IMR-90 (cell line): ENCODE data around the gene FOXO1. TPM values are rescaled to one million over a fixed set of nuclear protein-coding genes. Genes with fewer than 3 reads are reported as not detected.

Experiments
- ATAC-seq: fragments of 200-7000 bp; cut with Tn5 transposase; 2 replicates; pipeline ENCODE4 v1.9.1; 2020; ENCODE audit warnings: low read depth, mild to moderate bottlenecking, moderate library complexity
- BruUV-seq: library from RNA; stranded (reverse); fragments of 400-500 nt; replicated peaks from 2 replicates; lab custom pipeline; 2021; lab: Mats Ljungman, UMichigan
- CTCF ChIA-PET: fragments of 300-600 bp; formaldehyde crosslinking; extraction: SDS; loops from one replicate; lab custom pipeline; 2021; ENCODE audit warnings: antibody characterized with exemption; lab: Yijun Ruan, JAX
- POLR2A ChIA-PET: fragments of 300-600 bp; sonication (Branson Sonifier 250); formaldehyde crosslinking; loops from one replicate; lab custom pipeline; 2022; ENCODE audit warnings: antibody characterized with exemption; ENCODE audit not compliant: unreplicated experiment; lab: Charles Lee
- DNase-seq: peaks from one replicate; pipeline ENCODE4 v3.0.0; 2013
- H2AFZ ChIP-seq: replicated peaks from 2 replicates; pipeline ENCODE3; 2013; ENCODE audit warnings: low read length, mild to moderate bottlenecking; ENCODE audit not compliant: poor library complexity
- H2AK5ac ChIP-seq: 2 replicates; pipeline ENCODE4 v1.6.1; 2013; ENCODE audit warnings: low read depth, low read length, inconsistent platforms
- H2AK9ac ChIP-seq: replicated peaks from 2 replicates; pipeline ENCODE3; 2013; ENCODE audit warnings: mild to moderate bottlenecking, low read depth, low read length, moderate library complexity; ENCODE audit not compliant: poor library complexity
- H2BK120ac ChIP-seq: 2 replicates; pipeline ENCODE4 v1.6.1; 2013; ENCODE audit warnings: low read depth, low read length, inconsistent platforms
- H2BK15ac ChIP-seq: 3 replicates; pipeline ENCODE4 v1.6.1; 2013; ENCODE audit warnings: low read depth, low read length, inconsistent platforms
- H2BK20ac ChIP-seq: 2 replicates; pipeline ENCODE4 v1.6.1; 2013; ENCODE audit warnings: low read depth, mild to moderate bottlenecking, inconsistent platforms, low read length, moderate library complexity
- H2BK5ac ChIP-seq: 2 replicates; pipeline ENCODE4 v1.6.1; 2013; ENCODE audit warnings: mild to moderate bottlenecking, low read depth, low read length, inconsistent platforms; ENCODE audit not compliant: poor library complexity, severe bottlenecking
- H3K14ac ChIP-seq: replicated peaks from 2 replicates; pipeline ENCODE4 v1.6.1; 2013; ENCODE audit warnings: low read depth, low read length, inconsistent platforms
- H3K18ac ChIP-seq: 2 replicates; pipeline ENCODE4 v1.6.1; 2013; ENCODE audit warnings: low read depth, low read length, control low read depth
- H3K23ac ChIP-seq: 2 replicates; pipeline ENCODE4 v1.6.1; 2013; ENCODE audit warnings: low read depth, low read length, inconsistent platforms
- H3K27ac ChIP-seq: 2 replicates; pipeline ENCODE4 v1.5.1; 2013; ENCODE audit warnings: mild to moderate bottlenecking, control low read depth, low read length; ENCODE audit not compliant: insufficient read depth
- H3K27me3 ChIP-seq: 2 replicates; pipeline ENCODE4 v1.6.1; 2013; ENCODE audit warnings: low read length; ENCODE audit not compliant: control insufficient read depth, insufficient read depth
- H3K36me3 ChIP-seq: 2 replicates; pipeline ENCODE4 v1.6.1; 2013; ENCODE audit warnings: low read length, mixed read lengths; ENCODE audit not compliant: control insufficient read depth, insufficient read depth
- H3K4ac ChIP-seq: 2 replicates; pipeline ENCODE4 v1.6.1; 2013; ENCODE audit warnings: low read depth, low read length, inconsistent platforms
- H3K4me1 ChIP-seq: 2 replicates; pipeline ENCODE4 v1.6.1; 2013; ENCODE audit warnings: low read length, mixed read lengths; ENCODE audit not compliant: control insufficient read depth, insufficient read depth
- H3K4me2 ChIP-seq: 2 replicates; pipeline ENCODE4 v1.6.1; 2013; ENCODE audit warnings: low read depth, mild to moderate bottlenecking, control low read depth, low read length, moderate library complexity
- H3K4me3 ChIP-seq: 2 replicates; pipeline ENCODE4 v1.5.1; 2013; ENCODE audit warnings: low read depth, mild to moderate bottlenecking, control low read depth, low read length, moderate library complexity; ENCODE audit not compliant: insufficient read depth
- H3K56ac ChIP-seq: 2 replicates; pipeline ENCODE4 v1.6.1; 2013; ENCODE audit warnings: low read length, inconsistent platforms; ENCODE audit not compliant: insufficient read depth; ENCODE audit errors: extremely low read depth
- H3K79me1 ChIP-seq, 2 experiments: 2 replicates each; pipeline ENCODE4 v1.6.1; 2013; ENCODE audit warnings: low read length in 2 of 2, inconsistent platforms in 1 of 2, low read depth in 1 of 2
- H3K9ac ChIP-seq: 2 replicates; pipeline ENCODE4 v1.6.1; 2013; ENCODE audit warnings: low read depth, low read length, control low read depth
- H3K9me1 ChIP-seq: 2 replicates; pipeline ENCODE4 v1.6.1; 2013; ENCODE audit warnings: low read length, inconsistent platforms; ENCODE audit not compliant: insufficient read depth
- H3K9me3 ChIP-seq: 2 replicates; pipeline ENCODE4 v1.6.1; 2013; ENCODE audit warnings: low read length; ENCODE audit not compliant: control insufficient read depth, insufficient read depth
- H4K20me1 ChIP-seq: 2 replicates; pipeline ENCODE4 v1.6.1; 2013; ENCODE audit warnings: low read length, inconsistent platforms; ENCODE audit not compliant: insufficient read depth
- H4K5ac ChIP-seq: 2 replicates; pipeline ENCODE4 v1.6.1; 2013; ENCODE audit warnings: mild to moderate bottlenecking, low read depth, low read length, control low read depth
- H4K8ac ChIP-seq, 2 experiments: 2 replicates each; pipeline ENCODE4 v1.6.1; 2013; ENCODE audit warnings: low read depth in 2 of 2, low read length in 2 of 2, control low read depth in 1 of 2, inconsistent platforms in 1 of 2
- H4K91ac ChIP-seq: 2 replicates; pipeline ENCODE4 v1.6.1; 2013; ENCODE audit warnings: low read depth, low read length, inconsistent platforms; ENCODE audit not compliant: insufficient read depth
- BHLHE40 ChIP-seq: fragments of 150-350 bp; IDR thresholded peaks from 2 replicates; pipeline ENCODE4 v1.6.1; 2016; ENCODE audit warnings: mild to moderate bottlenecking, low read depth, low read length
- CHD1 ChIP-seq: IDR thresholded peaks from 2 replicates; pipeline ENCODE4 v1.6.1; 2012; ENCODE audit warnings: low read depth, low read length, improper control_type of control experiment
- CTCF ChIP-seq: conservative IDR thresholded peaks from 2 replicates; pipeline ENCODE4 v1.5.1; 2012; ENCODE audit warnings: mild to moderate bottlenecking, low read depth, low read length, improper control_type of control experiment
- FOS ChIP-seq: fragments of 150-350 bp; IDR thresholded peaks from 2 replicates; pipeline ENCODE4 v1.6.1; 2016; ENCODE audit warnings: low read depth, low read length
- MAFK ChIP-seq: IDR thresholded peaks from 2 replicates; pipeline ENCODE4 v1.6.1; 2012; ENCODE audit warnings: low read depth, low read length, improper control_type of control experiment
- MXI1 ChIP-seq: IDR thresholded peaks from 2 replicates; pipeline ENCODE4 v1.6.1; 2012; ENCODE audit warnings: low read depth, mild to moderate bottlenecking, low read length, moderate library complexity, borderline replicate concordance
- NFE2L2 ChIP-seq: fragments of 150-350 bp; IDR thresholded peaks from 2 replicates; pipeline ENCODE4 v1.6.1; 2016; ENCODE audit warnings: low read depth, mild to moderate bottlenecking, low read length
- USF2 ChIP-seq: fragments of 150-350 bp; IDR thresholded peaks from 2 replicates; pipeline ENCODE4 v1.6.1; 2017; ENCODE audit warnings: mild to moderate bottlenecking, antibody characterized with exemption, low read length, low read depth
- WGBS, 2 experiments: methylation state at CpG; one replicate each; pipeline versions ENCODE4 v1.1.5 to v1.1.7; 2013; ENCODE audit warnings: missing lambda C conversion rate in 2 of 2; ENCODE audit not compliant: insufficient read length in 1 of 2; ENCODE audit errors: extremely low coverage in 2 of 2; 5-methylcytosine and 5-hydroxymethylcytosine counted together
- dilution Hi-C: fragments of 300-500 bp; cut with HindIII; formaldehyde crosslinking; loops from one replicate; pipeline ENCODE4 v1.14.3; 2018; ENCODE audit warnings: low sequenced_read_pairs; ENCODE audit not compliant: unreplicated experiment
- in situ Hi-C: fragments of 300-500 bp; cut with MboI; formaldehyde crosslinking; loops from 3 replicates; pipeline ENCODE4 v1.14.3; 2019; ENCODE audit warnings: low sequenced_read_pairs, inconsistent platforms, mixed read lengths
- intact Hi-C: fragments of 100-400 bp; cut with micrococcal nuclease; formaldehyde crosslinking; loops from 2 replicates; pipeline ENCODE4 v1.10.0; 2022
- polyA plus RNA-seq, 3 experiments: library from polyadenylated mRNA; depleted of rRNA; stranded (reverse); fragments of >200 nt; gene quantifications; 2 replicates each; pipeline ENCODE4 v1.2.3, GENCODE V29; 2012; ENCODE audit warnings: low replicate concordance in 1 of 3
- total RNA-seq: library from RNA; depleted of rRNA; stranded (reverse); fragments of >200 nt; gene quantifications from 2 replicates; pipeline ENCODE4 v1.2.3, GENCODE V29; 2012

FOXO1 gene
- total and polyA plus RNA-seq, 2 of the 4 experiments (the other 2 are of a cell fraction): 0.12 to 0.18 TPM

DNA sequence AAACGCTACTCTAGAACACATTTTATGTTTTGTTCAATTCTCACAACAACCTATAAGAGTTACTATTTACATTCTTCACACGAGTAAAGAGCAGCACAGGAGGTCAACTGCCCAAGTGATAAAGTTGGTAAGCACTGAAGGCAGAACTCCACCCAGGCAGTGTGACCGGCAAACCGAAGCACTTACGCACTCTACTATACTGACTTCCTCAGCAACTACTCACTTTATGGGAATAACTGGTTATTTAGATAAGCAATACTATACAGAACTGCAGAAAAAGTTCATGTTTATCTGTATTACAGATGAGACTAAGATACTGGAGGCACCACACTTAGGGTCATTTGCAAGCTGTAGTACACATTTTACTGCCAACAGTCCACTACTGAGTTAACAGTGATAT lies 28.8 kb downstream of the FOXO1 start:
- TF ChIP-seq CTCF: no peak
- TF ChIP-seq NFE2L2: no peak
- no peak for TF ChIP-seq CHD1
- no peak for TF ChIP-seq FOS
- TF ChIP-seq MXI1: no peak
- TF ChIP-seq USF2: no peak
- TF ChIP-seq MAFK: no peak
- no peak for TF ChIP-seq BHLHE40
- H3K4ac ChIP-seq: no peak overlapping the region
- H2AFZ ChIP-seq: no peak overlapping the region
- H3K4me2 ChIP-seq: no peak overlapping the region
- no peak overlapping the region for H3K4me3 ChIP-seq
- H3K56ac ChIP-seq: no peak overlapping the region
- H3K36me3 ChIP-seq: no peaks in the 10 kb centered on the region
- H3K18ac ChIP-seq: no peak overlapping the region
- ChIA-PET POLR2A (no interaction called here), CTCF (no interaction called here)
- no peak overlapping the region for H2BK5ac ChIP-seq
- intact Hi-C loops (no loop called here), dilution Hi-C loops (no loop called here), in situ Hi-C loops (no loop called here)
- H4K91ac ChIP-seq: no peak overlapping the region
- no peak overlapping the region for H4K5ac ChIP-seq
- no peak for ATAC-seq
- no peak overlapping the region for H2BK120ac ChIP-seq
- H3K9me3 ChIP-seq: no peaks in the 10 kb centered on the region
- H3K9me1 ChIP-seq: no peaks in the 10 kb centered on the region
- H2BK20ac ChIP-seq: no peak overlapping the region
- DNase-seq: no peak
- H2BK15ac ChIP-seq: no peak overlapping the region
- no TSS peak for BruUV-seq
- no CpG with 5 or more reads among the region's 5 CpGs for WGBS, 2 experiments
- no peak overlapping the region for H3K27ac ChIP-seq
- H4K8ac ChIP-seq: no peak overlapping the region
- H3K79me1 ChIP-seq: no peaks in the 10 kb centered on the region
- no peak overlapping the region for H2AK5ac ChIP-seq
- no peaks in the 10 kb centered on the region for H4K20me1 ChIP-seq
- no peak overlapping the region for H3K23ac ChIP-seq
- no peaks in the 10 kb centered on the region for H3K4me1 ChIP-seq
- H3K9ac ChIP-seq: no peak overlapping the region
- no peak overlapping the region for H3K14ac ChIP-seq
- no peak overlapping the region for H2AK9ac ChIP-seq
- no peaks in the 10 kb centered on the region; the same call in 1 of the 2 replicates for H3K27me3 ChIP-seq
